ENCODE data around the gene PGM1.

- TF ChIP-seq EZH2phosphoT487 (IDR thresholded peaks at IDR 0.05; ENCODE audit: insufficient read depth, low read depth) (no peak), EZH2 (IDR thresholded peaks at IDR 0.05; ENCODE audit: insufficient read depth, poor library complexity, severe bottlenecking) (no peak)
Measured at GRCh38 chr1:63653976-63654375, 60.8 kb downstream of the PGM1 start.
